Colonic mucosa (tissue), 4 donors: ENCODE measurements around the gene GBF1. TPM values are rescaled to one million over a fixed set of nuclear protein-coding genes. Genes with fewer than 3 reads are reported as not detected.

Experiments
- DNase-seq: peaks from one replicate; pipeline ENCODE4 v3.0.0-alpha.2; 2020
- H3K27ac ChIP-seq: fragments of 200-600 bp; one replicate; pipeline ENCODE4 v1.8.0; 2021
- H3K27me3 ChIP-seq: fragments of 200-600 bp; one replicate; pipeline ENCODE4 v1.8.0; 2021
- H3K36me3 ChIP-seq: fragments of 200-600 bp; one replicate; pipeline ENCODE4 v1.8.0; 2021
- H3K4me1 ChIP-seq: fragments of 200-600 bp; one replicate; pipeline ENCODE4 v1.8.0; 2021; ENCODE audit warnings: mild to moderate bottlenecking
- H3K4me3 ChIP-seq: fragments of 200-600 bp; one replicate; pipeline ENCODE4 v1.8.0; 2021
- H3K9ac ChIP-seq, 2 donors: one replicate each; pipeline ENCODE4 v1.7.0; 2013; ENCODE audit warnings: control low read depth in 2 of 2, low read depth in 2 of 2, low read length in 2 of 2
- H3K9me3 ChIP-seq: fragments of 200-600 bp; one replicate; pipeline ENCODE4 v1.8.0; 2021
- intact Hi-C: fragments of 100-400 bp; cut with DNase I; formaldehyde crosslinking; loops from one replicate; pipeline ENCODE4 v1.14.1; 2022
- total RNA-seq, 2 donors: library from RNA; stranded (reverse); fragmentation: NEBNext Ultra II Directional in 1 of 2; extraction: Animal tissue kit (Norgen Biotek cat#: 25700) in 1 of 2; gene quantifications; one replicate each; pipeline ENCODE4 v1.2.1, GENCODE V29; 2021
- TF ChIP-seq, protein P1 (sequence below): fragments of 200-600 bp; IDR thresholded peaks from one replicate; pipeline ENCODE4 v1.8.0; 2022; ENCODE audit warnings: antibody characterized with exemption, mild to moderate bottlenecking
- donor health status: healthy.
- donor health status: DM: no; HTN: no; CAD: no.
- donor health status: DM: no; HTN: no; CAD: no.

Gene GBF1
- total RNA-seq, 2 donors from 2014 or later, result 59.8 to 73.4 TPM

DNA sequence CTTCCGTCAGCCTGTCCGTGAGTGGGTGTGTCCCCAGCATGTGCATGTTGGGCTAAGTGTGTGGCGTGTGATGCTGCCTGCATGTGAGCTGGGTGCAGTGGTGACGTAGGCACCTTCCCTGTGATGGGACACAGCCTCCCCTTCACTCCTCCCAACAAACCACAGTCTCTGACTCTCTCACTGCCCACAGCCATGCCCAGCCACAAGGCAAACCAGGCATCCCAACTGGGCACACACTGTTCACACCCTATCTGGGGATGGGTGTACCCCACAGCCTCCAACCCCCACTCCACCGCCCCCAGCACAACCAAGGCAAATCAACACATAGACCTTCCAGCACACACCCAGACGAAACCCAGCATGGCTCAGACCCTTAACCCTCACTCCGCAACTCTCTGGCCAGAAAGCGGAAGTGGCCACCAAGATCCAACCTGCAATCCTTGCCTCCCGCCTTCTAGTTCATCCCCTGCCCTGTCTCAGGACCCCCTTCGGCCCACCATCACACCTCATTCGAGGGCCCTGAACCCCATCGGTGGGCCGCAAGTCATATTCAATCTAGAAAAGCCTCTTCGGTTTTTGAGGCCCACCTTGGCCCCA is 162.9 kb downstream of the GBF1 start:
- no peak for DNase-seq
- peak overlapping the region; percentile 21 for H3K4me3 ChIP-seq
- no peaks in the 10 kb centered on the region for H3K9me3 ChIP-seq
- H3K27ac ChIP-seq, result peak overlapping the region; percentile 6
- no peaks in the 10 kb centered on the region for H3K4me1 ChIP-seq
- H3K36me3 ChIP-seq, result no peaks in the 10 kb centered on the region
- peaks cover 23% of the 10 kb centered on the region for H3K27me3 ChIP-seq
- TF ChIP-seq, protein P1, sequence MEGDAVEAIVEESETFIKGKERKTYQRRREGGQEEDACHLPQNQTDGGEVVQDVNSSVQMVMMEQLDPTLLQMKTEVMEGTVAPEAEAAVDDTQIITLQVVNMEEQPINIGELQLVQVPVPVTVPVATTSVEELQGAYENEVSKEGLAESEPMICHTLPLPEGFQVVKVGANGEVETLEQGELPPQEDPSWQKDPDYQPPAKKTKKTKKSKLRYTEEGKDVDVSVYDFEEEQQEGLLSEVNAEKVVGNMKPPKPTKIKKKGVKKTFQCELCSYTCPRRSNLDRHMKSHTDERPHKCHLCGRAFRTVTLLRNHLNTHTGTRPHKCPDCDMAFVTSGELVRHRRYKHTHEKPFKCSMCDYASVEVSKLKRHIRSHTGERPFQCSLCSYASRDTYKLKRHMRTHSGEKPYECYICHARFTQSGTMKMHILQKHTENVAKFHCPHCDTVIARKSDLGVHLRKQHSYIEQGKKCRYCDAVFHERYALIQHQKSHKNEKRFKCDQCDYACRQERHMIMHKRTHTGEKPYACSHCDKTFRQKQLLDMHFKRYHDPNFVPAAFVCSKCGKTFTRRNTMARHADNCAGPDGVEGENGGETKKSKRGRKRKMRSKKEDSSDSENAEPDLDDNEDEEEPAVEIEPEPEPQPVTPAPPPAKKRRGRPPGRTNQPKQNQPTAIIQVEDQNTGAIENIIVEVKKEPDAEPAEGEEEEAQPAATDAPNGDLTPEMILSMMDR, result no peak
- no peak overlapping the region for H3K9ac ChIP-seq
- intact Hi-C loops, result no loop called here

DNA sequence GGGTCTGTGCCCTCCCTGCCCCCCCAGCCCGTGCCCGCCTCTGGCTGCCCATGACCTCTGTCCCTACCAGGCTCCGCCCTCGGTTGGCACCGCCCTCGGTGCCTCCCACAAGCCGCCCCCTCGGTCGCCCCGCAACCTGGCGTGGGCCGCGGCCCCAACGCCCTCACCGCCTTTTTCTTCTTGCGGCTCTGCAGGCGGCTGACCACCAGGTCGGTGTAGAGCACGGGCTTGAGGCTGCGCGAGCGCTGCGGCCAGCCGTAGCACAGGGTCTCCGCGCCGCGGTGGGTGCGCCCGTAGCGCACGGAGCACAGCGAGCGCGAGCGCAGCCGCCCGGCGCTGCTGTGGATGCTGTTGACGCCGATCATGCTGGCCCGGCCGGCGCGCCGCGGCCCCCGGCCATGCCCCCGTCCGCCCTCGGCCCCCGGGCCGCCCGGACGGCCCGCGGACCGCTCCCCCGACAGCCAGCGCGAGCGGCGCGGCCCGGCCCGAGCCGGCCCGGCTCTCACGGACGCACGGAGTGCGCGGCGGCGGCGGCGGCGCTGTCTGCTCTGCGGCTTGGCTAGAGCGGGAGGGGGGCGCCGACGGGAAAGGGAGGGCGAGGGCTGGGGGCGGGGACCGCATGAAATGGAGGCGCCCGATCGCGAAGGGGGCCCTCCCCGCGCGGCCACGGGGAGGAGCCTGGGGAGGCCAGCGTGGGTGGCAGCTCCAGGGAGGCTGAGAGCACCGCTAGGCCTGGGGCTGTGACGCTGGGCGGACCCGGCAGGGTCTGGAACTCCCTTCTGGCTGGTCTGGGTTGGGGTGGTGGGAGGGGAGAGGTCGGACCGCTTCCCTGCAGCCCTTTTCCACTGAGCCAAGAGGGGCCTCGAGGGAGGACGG is 163.6 kb downstream of the GBF1 start:
- TF ChIP-seq, protein P1, result no peak
- H3K4me3 ChIP-seq, result peak overlapping the region; percentile 21
- H3K9ac ChIP-seq, result peak overlapping the region in 1 of 2 donors; percentile 14
- peak overlapping the region; percentile 2 for H3K27ac ChIP-seq
- intact Hi-C loops, result no loop called here
- H3K9me3 ChIP-seq, result no peaks in the 10 kb centered on the region
- DNase-seq, result no peak
- H3K27me3 ChIP-seq, result peaks cover 23% of the 10 kb centered on the region
- H3K36me3 ChIP-seq, result no peaks in the 10 kb centered on the region
- no peaks in the 10 kb centered on the region for H3K4me1 ChIP-seq

DNA sequence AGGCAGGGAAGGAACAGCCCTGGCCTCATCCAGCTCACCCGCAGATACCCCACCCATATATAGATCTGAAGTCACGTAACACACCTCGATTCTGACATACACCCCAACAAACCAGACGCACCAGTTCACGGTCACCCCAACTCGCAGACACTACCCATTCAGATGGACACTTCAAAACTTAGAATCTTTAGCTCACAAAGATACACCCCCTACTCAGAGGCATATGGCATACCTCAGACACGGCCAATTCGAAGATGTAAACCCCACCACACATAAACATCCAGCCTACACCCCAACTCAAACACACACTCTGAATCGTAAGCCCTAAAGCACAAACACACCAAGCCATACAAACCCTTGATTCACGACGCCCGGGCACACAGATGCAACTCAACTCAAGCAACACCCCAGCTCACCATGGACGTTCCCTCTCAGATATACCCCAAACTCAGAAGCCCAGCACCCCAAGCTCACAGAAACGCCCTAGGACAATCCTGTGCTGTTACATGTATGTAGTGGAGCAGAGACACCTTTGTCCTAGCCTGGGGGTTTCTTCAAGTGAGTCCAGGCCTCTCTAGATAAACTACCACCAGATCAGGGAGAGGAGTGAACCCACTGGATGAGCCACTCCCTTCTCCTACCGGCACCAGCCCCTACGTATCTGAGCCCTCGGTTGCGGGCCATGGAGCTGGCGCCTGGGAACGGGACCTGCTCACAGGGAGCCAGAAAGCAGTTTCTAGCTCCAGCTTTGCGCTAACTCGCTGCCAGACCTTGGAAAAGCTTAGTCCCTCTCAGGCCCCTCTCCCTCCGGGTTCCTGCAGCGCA is 164.5 kb downstream of the GBF1 start:
- H3K4me1 ChIP-seq, result no peaks in the 10 kb centered on the region
- peaks cover 23% of the 10 kb centered on the region for H3K27me3 ChIP-seq
- TF ChIP-seq, protein P1, result no peak
- peak overlapping the region; percentile 15 for H3K4me3 ChIP-seq
- no peaks in the 10 kb centered on the region for H3K9me3 ChIP-seq
- peak overlapping the region in 1 of 2 donors; percentile 35 for H3K9ac ChIP-seq
- intact Hi-C loops, result no loop called here
- no peaks in the 10 kb centered on the region for H3K36me3 ChIP-seq
- H3K27ac ChIP-seq, result peak overlapping the region; percentile 2
- no peak for DNase-seq

DNA sequence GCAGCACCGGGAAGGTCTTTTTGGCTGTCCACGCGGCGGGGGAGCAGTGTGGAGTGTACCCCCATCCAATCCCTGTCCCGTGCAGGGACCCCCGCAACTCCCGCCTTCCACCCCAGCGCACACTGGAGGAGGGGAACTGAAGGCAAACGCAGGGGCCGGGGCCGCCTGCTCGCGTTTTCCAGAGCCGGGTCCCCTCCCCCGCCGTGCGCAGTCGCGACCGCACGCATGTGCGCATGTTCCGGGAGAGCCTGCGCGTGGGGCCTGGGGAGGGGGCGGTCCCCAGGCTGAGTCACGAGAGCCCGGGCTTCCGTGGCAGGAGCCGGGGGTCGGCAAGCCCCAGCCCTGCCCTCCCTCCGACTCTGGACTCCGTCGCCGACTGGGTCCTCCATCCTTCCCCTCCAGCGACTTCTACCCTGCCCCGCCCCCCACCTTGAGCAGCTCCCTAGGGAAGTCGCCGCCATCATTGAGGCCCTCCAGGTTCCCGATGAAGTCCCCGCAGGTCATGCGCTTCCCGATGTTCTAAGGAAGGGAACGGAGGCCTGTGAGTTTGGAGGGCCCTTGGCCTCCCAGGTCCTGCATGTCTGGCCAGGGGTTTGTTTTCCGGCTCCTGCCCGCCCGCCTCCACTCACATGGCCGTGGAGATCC is 165.2 kb downstream of the GBF1 start:
- Histone ChIP-seq H3K27me3 (peaks cover 23% of the 10 kb centered on the region), H3K9ac (peak overlapping the region in 1 of 2 donors; percentile 35), H3K4me3 (peak overlapping the region; percentile 15), H3K36me3 (no peaks in the 10 kb centered on the region), H3K9me3 (no peaks in the 10 kb centered on the region), H3K4me1 (no peaks in the 10 kb centered on the region), H3K27ac (no peak overlapping the region)
- DNase-seq, result no peak
- TF ChIP-seq, protein P1, result no peak
- intact Hi-C loops, result no loop called here
